Urinary bladder (tissue), 4 donors: ENCODE data around the gene ZNF777. TPM values are rescaled to one million over a fixed set of nuclear protein-coding genes. Genes with fewer than 3 reads are reported as not detected.

ENCODE experiments used
- DNase-seq: peaks from one replicate; pipeline ENCODE4 v3.0.0-alpha.2; 2015; ENCODE audit errors: extremely low spot score
- H3K27ac ChIP-seq: one replicate; pipeline ENCODE4 v1.5.1; 2013; ENCODE audit warnings: low read depth, mild to moderate bottlenecking, moderate library complexity
- H3K36me3 ChIP-seq: one replicate; pipeline ENCODE4 v1.6.1; 2013; ENCODE audit warnings: mild to moderate bottlenecking, moderate library complexity; ENCODE audit not compliant: insufficient read depth
- H3K4me1 ChIP-seq: one replicate; pipeline ENCODE4 v1.6.1; 2013; ENCODE audit warnings: mild to moderate bottlenecking, moderate library complexity; ENCODE audit not compliant: insufficient read depth
- H3K4me3 ChIP-seq: one replicate; pipeline ENCODE4 v1.5.1; 2013; ENCODE audit warnings: low read depth, low read length
- WGBS: extraction: QIAGEN DNeasy Blood & Tissue Kit; methylation state at CpG from one replicate; pipeline ENCODE4 v1.1.7; 2013; 5-methylcytosine and 5-hydroxymethylcytosine counted together
- polyA plus RNA-seq: library from polyadenylated mRNA; stranded (reverse); fragments of 200-250 nt; gene quantifications from one replicate; pipeline ENCODE4 v1.2.3, GENCODE V29; 2013
- total RNA-seq: library from RNA; depleted of rRNA; stranded (reverse); fragments of >200 nt; gene quantifications from one replicate; pipeline ENCODE4 v1.2.3, GENCODE V29; 2014
- donor health status: healthy with polysubstance abuse.
- donor health status: healthy.

ZNF777 gene
- total RNA-seq (2.7 TPM), polyA plus RNA-seq (15.0 TPM)

DNA sequence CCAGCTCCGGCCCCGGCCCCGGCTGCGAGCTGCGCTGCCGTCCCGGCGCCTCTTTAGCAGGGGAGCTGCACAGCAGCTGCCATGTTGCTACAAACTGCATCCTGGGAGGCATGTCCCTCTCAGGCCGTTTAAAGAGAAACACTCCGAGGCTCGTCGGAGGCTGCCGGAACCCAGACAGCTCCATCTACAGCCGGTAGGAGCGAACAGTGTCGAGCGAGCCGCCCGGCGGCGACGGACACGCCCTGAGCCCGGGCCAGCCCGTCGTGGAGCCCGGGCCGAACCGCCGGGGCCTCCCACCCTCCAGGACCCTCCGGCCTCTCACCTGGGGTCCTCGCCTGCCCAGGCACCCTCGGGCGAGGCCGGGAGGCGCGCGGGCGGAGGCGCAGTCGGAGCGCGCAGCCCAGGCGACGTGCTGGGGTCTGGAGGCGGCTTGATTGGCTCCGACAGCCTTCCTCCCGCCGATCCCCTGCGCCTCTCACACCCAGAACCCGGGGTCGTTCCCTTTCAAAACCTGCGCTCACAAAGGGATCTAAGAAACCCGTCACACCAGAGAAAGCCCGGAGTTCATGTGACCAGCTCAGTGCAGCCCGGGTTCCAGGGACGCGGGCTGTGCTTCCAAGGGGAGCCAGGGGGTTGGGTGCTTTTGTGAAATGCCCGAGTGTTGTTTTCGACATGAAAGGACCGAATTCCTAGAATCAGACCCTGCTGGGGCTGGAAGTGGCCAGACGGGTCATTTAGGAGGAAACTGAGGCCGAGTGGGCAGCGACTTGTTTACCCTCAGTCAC lies at the start of gene ZNF777:
Gene ZNF777, minus strand, starts transcription at position 570 of the 785 bp plus-strand sequence. CDS start 5,040 bp downstream, outside the sequence.
- peaks cover 2% of the 10 kb centered on the region for H3K4me1 ChIP-seq
- peak within 1 kb of the TSS; percentile 73 for H3K27ac ChIP-seq
- DNase-seq = peak; percentile 67
- peak within 1 kb of the TSS; percentile 99 for H3K4me3 ChIP-seq
- H3K36me3 ChIP-seq = no peaks in the 10 kb centered on the region
- WGBS = under 1% methylated on average over 64 of the region's 64 CpGs

DNA sequence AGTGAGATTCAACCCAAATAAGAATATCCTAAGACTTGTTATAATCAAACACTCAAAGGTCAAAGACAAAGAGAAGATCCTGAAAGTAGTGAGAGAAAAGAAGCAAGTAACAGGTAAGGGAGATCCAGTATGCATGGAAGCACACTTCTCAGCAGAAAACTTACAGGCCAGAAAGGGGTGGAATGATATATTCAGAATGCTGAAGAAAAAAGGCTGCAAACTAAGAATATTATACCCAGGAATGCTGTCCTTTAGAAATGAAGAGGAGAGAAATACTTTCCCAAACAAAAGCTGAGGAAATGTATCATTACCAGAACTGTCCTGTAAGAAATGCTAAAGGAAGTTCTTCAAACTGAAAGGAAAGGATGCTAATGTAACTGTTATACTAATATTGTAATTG lies 49.4 kb upstream of the ZNF777 start:
- H3K4me3 ChIP-seq = no peak overlapping the region
- H3K4me1 ChIP-seq = no peaks in the 10 kb centered on the region
- no peak for DNase-seq
- no peak overlapping the region for H3K27ac ChIP-seq
- H3K36me3 ChIP-seq = no peaks in the 10 kb centered on the region

DNA sequence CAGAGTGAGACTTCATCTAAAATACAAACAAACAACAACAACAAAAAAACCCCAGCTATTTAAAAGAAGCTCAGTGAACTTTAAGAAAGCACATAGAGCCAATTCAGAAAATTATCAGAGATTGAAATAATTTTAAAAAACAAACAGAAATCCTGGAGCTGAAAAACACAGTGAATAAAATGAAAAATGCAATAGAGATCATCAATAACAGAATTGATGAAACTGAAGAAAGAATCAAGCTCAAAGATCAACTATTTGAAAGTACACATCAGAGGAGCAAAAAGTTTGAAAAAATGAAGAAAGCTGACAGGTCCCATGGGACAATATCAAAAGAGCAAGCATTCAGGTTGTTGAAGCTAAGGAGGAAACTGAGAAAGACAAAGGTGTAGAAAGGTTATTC lies 48.9 kb upstream of the ZNF777 start:
- H3K36me3 ChIP-seq = no peaks in the 10 kb centered on the region
- no peak for DNase-seq
- no peaks in the 10 kb centered on the region for H3K4me1 ChIP-seq
- H3K4me3 ChIP-seq = no peak overlapping the region
- no peak overlapping the region for H3K27ac ChIP-seq

DNA sequence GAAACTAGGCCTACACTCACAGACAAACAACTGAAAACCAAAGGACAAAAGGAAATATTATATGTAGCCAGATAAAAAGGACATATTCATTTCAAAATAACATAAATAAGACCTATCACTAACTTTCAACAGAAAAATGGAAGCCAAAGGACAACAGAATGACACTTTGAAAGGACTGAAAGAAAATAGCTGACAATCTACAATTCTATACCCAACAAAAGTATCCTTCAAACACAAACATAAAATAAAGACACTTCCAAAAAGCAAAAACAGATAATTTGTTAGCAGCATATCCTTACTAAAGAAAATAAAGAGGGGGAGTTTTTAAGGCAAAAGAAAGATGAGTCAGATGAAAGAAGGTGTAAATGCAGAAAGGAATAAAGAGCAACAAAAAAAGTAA lies 44.7 kb upstream of the ZNF777 start:
- no peak for DNase-seq
- Histone ChIP-seq H3K36me3 (no peaks in the 10 kb centered on the region), H3K4me3 (no peak overlapping the region), H3K27ac (no peak overlapping the region), H3K4me1 (no peaks in the 10 kb centered on the region)

DNA sequence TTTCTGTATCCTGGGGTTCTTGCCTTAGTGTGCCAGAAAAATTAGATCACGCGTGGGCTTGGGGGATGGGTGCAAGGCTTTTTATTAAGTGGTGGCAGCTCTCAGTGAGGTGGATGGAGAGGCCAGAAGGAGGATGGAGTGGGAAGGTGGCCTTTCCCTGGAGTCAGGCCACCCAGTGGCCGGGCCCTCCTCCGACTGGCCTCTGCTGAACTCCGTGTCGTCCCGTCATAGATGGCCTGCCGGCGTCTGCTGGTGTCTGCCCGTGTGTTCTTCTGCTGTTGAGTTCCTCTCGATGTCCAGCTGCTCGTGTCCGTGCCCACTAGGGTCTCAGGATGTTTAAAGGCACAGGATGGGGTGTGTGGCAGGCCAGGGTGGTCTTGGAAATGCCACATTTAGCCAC lies 40.8 kb upstream of the ZNF777 start:
- Histone ChIP-seq H3K27ac (no peak overlapping the region), H3K4me1 (no peaks in the 10 kb centered on the region), H3K36me3 (no peaks in the 10 kb centered on the region), H3K4me3 (no peak overlapping the region)
- WGBS = 57% methylated on average over 13 of the region's 13 CpGs
- no peak for DNase-seq

DNA sequence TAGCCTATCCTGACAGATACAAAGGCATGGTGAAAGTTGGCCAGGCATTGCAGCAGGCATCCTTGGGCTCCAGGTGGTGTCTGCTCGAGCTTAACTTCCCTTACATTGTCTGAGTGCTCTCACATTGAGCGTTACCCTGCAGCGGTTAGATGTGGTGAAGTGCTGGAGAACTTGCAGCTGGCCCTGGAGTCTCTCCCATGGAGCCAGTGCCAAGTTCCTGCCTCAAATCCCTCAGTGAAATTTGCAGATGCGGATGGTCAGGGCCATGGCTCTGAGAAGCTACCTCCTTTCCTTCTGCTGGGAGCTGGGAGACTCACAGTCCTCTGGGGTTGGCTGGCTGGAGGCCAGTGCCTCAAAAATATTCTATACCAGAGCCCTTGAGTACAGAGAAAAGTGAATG lies 40.0 kb upstream of the ZNF777 start:
- Histone ChIP-seq H3K27ac (no peak overlapping the region), H3K4me1 (no peaks in the 10 kb centered on the region), H3K4me3 (no peak overlapping the region), H3K36me3 (no peaks in the 10 kb centered on the region)
- 30% methylated on average over 4 of the region's 4 CpGs for WGBS
- no peak for DNase-seq

DNA sequence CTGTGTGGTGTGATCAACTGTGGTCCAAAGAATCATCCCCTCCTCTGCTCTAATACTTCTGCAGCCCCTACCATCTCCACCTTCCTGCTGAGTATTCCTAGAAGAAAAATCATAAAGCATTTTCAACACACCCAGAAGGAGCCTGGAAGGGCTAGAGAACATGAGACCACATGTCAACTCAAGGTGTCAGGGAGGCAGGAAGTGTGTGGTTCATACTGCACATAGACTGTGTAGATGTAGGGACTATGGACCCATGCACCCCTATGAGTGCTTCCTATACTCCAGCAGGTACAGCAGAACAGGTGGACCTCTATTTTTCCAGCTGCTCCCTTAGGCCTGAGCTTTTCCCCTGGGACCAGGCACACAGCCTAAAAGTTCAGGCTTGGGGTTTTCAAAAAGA lies 39.3 kb upstream of the ZNF777 start:
- H3K36me3 ChIP-seq = no peaks in the 10 kb centered on the region
- no peak overlapping the region for H3K4me3 ChIP-seq
- no peaks in the 10 kb centered on the region for H3K4me1 ChIP-seq
- no peak overlapping the region for H3K27ac ChIP-seq
- no peak for DNase-seq

DNA sequence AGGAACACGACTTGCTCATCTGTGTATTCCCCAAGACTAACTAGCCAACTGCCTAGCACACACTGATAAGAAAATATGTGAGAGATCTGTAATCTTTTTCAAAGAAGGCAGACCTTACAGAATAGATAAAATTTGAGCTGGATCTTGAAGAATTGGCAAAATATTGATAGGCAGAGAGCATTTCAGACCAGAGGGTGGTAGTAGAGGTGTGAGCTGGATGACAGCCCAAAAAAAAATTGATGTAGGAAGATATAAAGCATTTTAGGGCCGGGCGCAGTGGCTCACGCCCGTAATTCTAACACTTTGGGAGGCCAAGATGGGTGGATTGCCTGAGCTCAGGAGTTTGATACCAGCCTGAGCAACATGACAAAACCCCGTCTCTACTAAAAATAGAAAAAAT lies 37.9 kb upstream of the ZNF777 start:
- DNase-seq = no peak
- Histone ChIP-seq H3K36me3 (no peaks in the 10 kb centered on the region), H3K4me3 (no peak overlapping the region), H3K27ac (no peak overlapping the region), H3K4me1 (peaks cover 2% of the 10 kb centered on the region)
- WGBS = 87% methylated on average over 6 of the region's 6 CpGs

DNA sequence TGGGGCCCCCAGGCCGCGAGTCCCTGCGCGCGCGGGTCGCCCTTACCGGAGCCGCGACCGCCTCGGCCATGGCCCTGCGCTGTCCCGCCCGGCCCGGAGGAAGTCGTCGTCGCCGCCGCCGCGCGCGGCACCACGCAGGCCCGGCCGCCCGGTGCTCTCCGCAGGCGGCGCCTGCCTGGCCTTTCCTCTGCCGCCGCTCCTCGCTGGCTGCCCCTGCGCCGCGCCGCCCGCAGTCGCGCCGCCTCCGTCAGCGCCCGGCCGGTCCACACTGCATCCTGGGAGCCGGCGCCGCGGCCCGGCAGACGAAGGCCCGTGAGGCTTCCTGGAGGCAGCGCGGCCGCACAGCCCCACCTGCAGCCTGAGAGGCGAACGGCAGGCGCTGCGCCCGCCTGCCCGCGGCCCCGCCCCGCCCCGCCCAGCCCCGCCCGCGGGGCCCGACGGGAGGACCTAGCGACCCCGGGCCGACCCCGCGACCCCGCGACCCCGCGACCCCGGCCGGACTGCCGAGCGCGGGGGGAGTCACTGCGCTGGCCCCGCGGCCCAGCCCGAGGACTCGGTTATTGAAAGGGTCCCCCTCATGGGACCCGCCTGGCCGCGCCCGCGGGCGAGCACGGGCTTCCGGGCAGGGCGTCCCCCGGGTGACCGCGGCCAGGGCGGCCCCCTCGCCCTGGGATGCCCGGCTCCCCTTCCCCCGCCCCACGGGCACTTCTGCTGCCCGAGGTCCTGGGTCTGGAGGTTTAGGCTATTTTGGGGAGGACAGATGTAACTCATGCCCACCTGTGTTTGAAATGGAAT lies 36.8 kb upstream of the ZNF777 start, which contains the start of gene ZNF746:
Gene ZNF746, minus strand, starts transcription at position 343 of the 795 bp plus-strand sequence. Its CDS starts 273 bp downstream, at position 70.
- 1% methylated on average over 108 of the region's 109 CpGs for WGBS
- Histone ChIP-seq H3K4me3 (peak within 1 kb of the TSS; percentile 98), H3K27ac (peak within 1 kb of the TSS; percentile 89), H3K4me1 (peaks cover 2% of the 10 kb centered on the region), H3K36me3 (no peaks in the 10 kb centered on the region)
- DNase-seq = no peak

DNA sequence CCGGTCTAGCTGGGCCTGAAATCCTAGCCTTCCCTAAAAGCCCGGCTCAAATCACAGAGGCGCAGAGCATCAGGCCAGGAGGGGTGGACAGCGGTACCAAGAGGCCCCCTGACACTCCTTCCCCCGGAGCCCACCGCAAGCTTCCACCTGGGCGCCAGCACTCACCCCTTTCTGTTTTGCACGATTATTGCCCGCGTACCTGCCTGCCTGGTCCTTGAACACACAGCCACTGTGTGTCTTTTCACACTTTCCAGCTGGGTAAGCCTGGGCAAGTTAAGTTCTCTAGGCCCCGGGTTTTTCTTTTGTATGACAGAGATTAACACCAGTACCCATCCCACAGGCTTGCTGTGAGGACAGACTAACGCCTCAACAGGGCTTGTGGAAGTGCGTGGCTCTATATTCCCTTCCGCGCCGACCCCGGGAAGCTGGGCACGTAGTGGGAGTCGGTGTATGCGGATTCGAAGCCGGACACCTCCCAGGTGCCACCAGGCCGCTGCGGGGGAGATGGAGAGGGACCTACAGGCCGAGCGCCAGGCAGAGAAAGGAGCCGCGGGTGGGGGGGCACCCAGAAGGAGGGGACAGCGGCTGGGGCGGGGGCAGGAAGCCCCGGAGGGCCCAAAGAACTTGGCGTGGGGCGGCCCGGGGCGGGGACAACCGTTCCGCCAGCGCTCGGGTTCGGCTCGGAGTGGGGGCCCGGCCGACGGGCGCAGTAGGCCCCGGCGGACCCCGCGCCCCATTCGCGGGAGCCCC lies 36.0 kb upstream of the ZNF777 start:
- peak overlapping the region; percentile 89 for H3K27ac ChIP-seq
- H3K4me3 ChIP-seq = peak overlapping the region; percentile 98
- H3K4me1 ChIP-seq = peaks cover 2% of the 10 kb centered on the region
- no peaks in the 10 kb centered on the region for H3K36me3 ChIP-seq
- WGBS = 2% methylated on average over 51 of the region's 51 CpGs
- DNase-seq = peak; percentile 3

DNA sequence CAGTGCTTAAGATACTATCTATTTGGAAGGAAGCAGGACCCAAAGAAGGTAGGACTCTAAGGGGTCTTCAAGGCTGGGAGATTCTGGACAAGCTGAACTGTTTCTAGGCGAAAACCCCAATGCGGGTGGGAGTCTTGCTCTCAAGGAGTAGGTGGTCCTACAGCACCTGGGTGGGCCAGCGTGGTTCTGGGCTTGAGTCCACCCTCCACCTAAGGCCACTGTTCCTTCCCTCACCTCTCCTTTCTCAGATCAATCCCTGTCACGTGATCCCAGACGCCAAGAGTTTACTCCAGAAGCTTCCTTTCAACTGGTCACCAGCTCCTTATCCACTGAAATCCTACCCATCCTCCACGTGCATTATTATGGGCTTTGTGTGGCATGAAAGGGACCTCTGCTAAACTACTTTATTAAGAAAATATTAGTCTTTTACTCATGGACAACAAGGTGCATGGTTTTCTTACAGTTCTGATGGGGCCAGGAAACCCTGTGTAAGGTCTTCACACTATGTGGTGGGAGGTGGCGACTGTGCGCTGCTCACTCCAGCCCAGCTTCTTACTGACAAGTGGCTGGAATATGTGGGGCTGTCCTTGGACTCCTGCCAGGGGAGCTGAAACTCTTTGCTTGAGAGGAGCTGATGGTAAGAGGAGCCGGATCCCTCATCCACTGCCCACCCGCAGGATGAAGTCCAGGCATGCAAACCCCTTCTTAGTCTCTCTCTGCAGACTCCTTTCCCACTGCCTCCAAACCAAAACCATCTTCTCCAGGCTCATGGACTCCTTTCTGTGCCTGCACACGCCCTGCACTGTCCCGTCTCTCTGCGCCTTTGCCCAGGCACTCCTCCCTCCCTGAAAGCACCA lies 35.2 kb upstream of the ZNF777 start:
- H3K4me1 ChIP-seq = peaks cover 2% of the 10 kb centered on the region
- H3K4me3 ChIP-seq = no peak overlapping the region
- no peak overlapping the region for H3K27ac ChIP-seq
- no peaks in the 10 kb centered on the region for H3K36me3 ChIP-seq
- peak; percentile 49 for DNase-seq
- WGBS = 33% methylated on average over 13 of the region's 13 CpGs

DNA sequence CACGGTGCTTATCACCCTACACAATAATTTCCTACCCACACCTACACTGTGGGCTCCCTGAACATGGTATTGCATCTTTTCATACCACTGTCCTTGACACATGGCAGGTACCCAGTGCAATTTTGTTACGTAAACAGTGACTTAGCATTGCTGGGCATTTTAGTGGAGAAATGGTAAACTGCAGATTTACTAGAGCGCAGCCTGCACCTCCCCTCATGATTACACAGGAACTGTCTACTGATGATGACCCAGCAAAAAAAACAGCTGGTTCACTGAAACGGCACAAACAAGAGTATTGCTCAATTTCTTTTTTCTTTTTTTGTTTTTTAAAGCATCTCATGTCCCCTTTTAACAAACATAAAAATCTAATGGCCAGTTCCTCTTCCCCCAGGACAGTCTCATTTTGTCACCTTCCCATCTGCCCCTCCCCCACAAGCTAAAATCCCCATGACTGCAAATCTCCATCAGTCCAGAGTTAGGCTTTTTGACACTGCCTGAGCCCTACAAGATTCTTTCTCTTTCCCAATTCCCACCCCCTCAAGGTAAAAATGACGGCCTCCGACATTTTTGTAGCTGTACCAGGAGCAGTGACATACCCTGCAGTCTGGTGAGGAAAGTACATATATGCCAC lies 34.0 kb upstream of the ZNF777 start:
- Histone ChIP-seq H3K4me1 (peaks cover 2% of the 10 kb centered on the region), H3K27ac (no peak overlapping the region), H3K4me3 (no peak overlapping the region), H3K36me3 (peaks cover 3% of the 10 kb centered on the region)
- DNase-seq = no peak
- 79% methylated on average over 6 of the region's 6 CpGs for WGBS
